Peyer's patch (tissue), 4 donors: ENCODE results near the gene PLPP4. TPM values are rescaled to one million over a fixed set of nuclear protein-coding genes. Genes with fewer than 3 reads are reported as not detected.

Source experiments
- DNase-seq, 3 donors: peaks; one replicate each; pipeline ENCODE4 v3.0.0-alpha.2; 2017 to 2019
- H3K27ac ChIP-seq, 4 donors: fragments of 200-600 bp; sonication (generic); one replicate each; pipeline ENCODE4 v1.5.1; 2016 to 2019
- H3K27me3 ChIP-seq, 2 donors: fragments of 200-600 bp; sonication (generic); one replicate each; pipeline ENCODE4 v1.5.1; 2019
- H3K36me3 ChIP-seq, 3 donors: fragments of 200-600 bp; sonication (generic); one replicate each; pipeline ENCODE4 v1.5.1; 2016 to 2019
- H3K4me1 ChIP-seq, 4 donors: fragments of 200-600 bp; sonication (generic); one replicate each; pipeline ENCODE4 v1.5.1; 2016 to 2019
- H3K4me3 ChIP-seq, 4 donors: fragments of 200-600 bp; sonication (generic); 1 replicate in 3 of 4; 2 replicates in 1 of 4; pipeline ENCODE4 v1.5.1; 2016 to 2019; ENCODE audit warnings: mild to moderate bottlenecking in 1 of 4
- H3K9me3 ChIP-seq, 4 donors: fragments of 200-600 bp; sonication (generic); one replicate each; pipeline ENCODE4 v1.5.1; 2016 to 2019; ENCODE audit warnings: mild to moderate bottlenecking in 1 of 4
- CTCF ChIP-seq, 6 experiments: fragments of 450-650 bp in 4 of 6; fragments of 200-600 bp in 2 of 6; sonication (generic) in 1 of 6; IDR thresholded peaks; one replicate each; pipeline ENCODE4 v1.5.1; 2017 to 2019; ENCODE audit warnings: antibody characterized with exemption in 6 of 6, mild to moderate bottlenecking in 3 of 6, moderate library complexity in 1 of 6
- POLR2A ChIP-seq, 2 donors: fragments of 450-650 bp; IDR thresholded peaks; one replicate each; pipeline ENCODE4 v1.5.1; 2017; ENCODE audit warnings: antibody characterized with exemption in 2 of 2, mild to moderate bottlenecking in 2 of 2, moderate library complexity in 2 of 2
- total RNA-seq, 4 donors: library from RNA; depleted of rRNA; stranded (reverse); fragments of >200 nt; gene quantifications; one replicate each; pipeline ENCODE4 v1.1.0, GENCODE V29; 2016

The PLPP4 gene
- total RNA-seq, 4 donors from 2014 or later: 1.3 TPM; not detected in 3

GRCh38 chr10:120598386-120598785 is 141.4 kb downstream of the PLPP4 start:
- Histone ChIP-seq H3K27me3 (no peaks in the 10 kb centered on the region), H3K36me3 (no peaks in the 10 kb centered on the region), H3K9me3 (no peaks in the 10 kb centered on the region), H3K4me1 (no peaks in the 10 kb centered on the region), H3K4me3 (no peak overlapping the region), H3K27ac (no peak overlapping the region)
- no peak for DNase-seq
- TF ChIP-seq CTCF (IDR thresholded peaks at IDR 0.05) (no peak), POLR2A (IDR thresholded peaks at IDR 0.05) (no peak)

GRCh38 chr10:120599200-120599724 is 142.2 kb downstream of the PLPP4 start:
- Histone ChIP-seq H3K4me1 (no peaks in the 10 kb centered on the region), H3K27ac (no peak overlapping the region), H3K4me3 (no peak overlapping the region), H3K9me3 (no peaks in the 10 kb centered on the region), H3K27me3 (no peaks in the 10 kb centered on the region), H3K36me3 (no peaks in the 10 kb centered on the region)
- no peak for DNase-seq
- no peak for TF ChIP-seq CTCF (IDR thresholded peaks at IDR 0.05)
- TF ChIP-seq POLR2A (IDR thresholded peaks at IDR 0.05): no peak

- no peaks in the 10 kb centered on the region for H3K9me3 ChIP-seq
- no peak overlapping the region for H3K4me3 ChIP-seq
- no peak for TF ChIP-seq CTCF (IDR thresholded peaks at IDR 0.05)
- no peak for TF ChIP-seq POLR2A (IDR thresholded peaks at IDR 0.05)
- no peak overlapping the region for H3K27ac ChIP-seq
- H3K36me3 ChIP-seq: no peaks in the 10 kb centered on the region
- no peak for DNase-seq
- H3K27me3 ChIP-seq: no peaks in the 10 kb centered on the region
- no peaks in the 10 kb centered on the region for H3K4me1 ChIP-seq
Measured at GRCh38 chr10:120600871-120601649, 144.0 kb downstream of the PLPP4 start.

GRCh38 chr10:120601999-120602398 is 145.0 kb downstream of the PLPP4 start:
- no peaks in the 10 kb centered on the region for H3K9me3 ChIP-seq
- no peaks in the 10 kb centered on the region for H3K36me3 ChIP-seq
- no peaks in the 10 kb centered on the region for H3K4me1 ChIP-seq
- DNase-seq: no peak
- TF ChIP-seq POLR2A (IDR thresholded peaks at IDR 0.05): no peak
- TF ChIP-seq CTCF (IDR thresholded peaks at IDR 0.05): no peak
- no peak overlapping the region for H3K27ac ChIP-seq
- no peaks in the 10 kb centered on the region for H3K27me3 ChIP-seq
- H3K4me3 ChIP-seq: no peak overlapping the region

GRCh38 chr10:120605410-120605809 is 148.4 kb downstream of the PLPP4 start:
- TF ChIP-seq POLR2A (IDR thresholded peaks at IDR 0.05) (no peak), CTCF (IDR thresholded peaks at IDR 0.05) (no peak)
- H3K4me1 ChIP-seq: no peaks in the 10 kb centered on the region
- no peak overlapping the region for H3K4me3 ChIP-seq
- no peaks in the 10 kb centered on the region for H3K9me3 ChIP-seq
- no peaks in the 10 kb centered on the region for H3K36me3 ChIP-seq
- no peak overlapping the region for H3K27ac ChIP-seq
- H3K27me3 ChIP-seq: no peaks in the 10 kb centered on the region
- no peak for DNase-seq
